MCF 10A (cell line): ENCODE results near the gene PRKG1. TPM values are rescaled to one million over a fixed set of nuclear protein-coding genes. Genes with fewer than 3 reads are reported as not detected.

Source experiments
- BruUV-seq: library from RNA; stranded (reverse); fragments of 400-500 nt; replicated peaks from 2 replicates; lab custom pipeline; 2021; lab: Mats Ljungman, UMichigan
- CTCF ChIA-PET: fragments of 300-600 bp; sonication (Branson Sonifier 250); formaldehyde crosslinking; extraction: SDS; loops from one replicate; lab custom pipeline; 2021; ENCODE audit warnings: antibody characterized with exemption, inconsistent platforms; lab: Yijun Ruan, JAX
- POLR2A ChIA-PET: fragments of 300-600, 350-650 bp; sonication (Branson Sonifier 250); formaldehyde crosslinking; extraction: SDS; loops from one replicate; lab custom pipeline; 2020; ENCODE audit warnings: antibody characterized with exemption, inconsistent platforms; lab: Yijun Ruan, JAX
- DNase-seq: peaks from one replicate; pipeline ENCODE4 v3.0.0-alpha.2; 2018; ENCODE audit not compliant: unreplicated experiment
- H3K27ac Mint-ChIP-seq: one replicate; pipeline ENCODE4 v1.8.0; 2022; ENCODE audit warnings: mild to moderate bottlenecking, low read depth, mixed read lengths; ENCODE audit not compliant: unreplicated experiment
- H3K27me3 Mint-ChIP-seq: one replicate; pipeline ENCODE4 v1.8.0; 2022; ENCODE audit warnings: mixed read lengths; ENCODE audit not compliant: insufficient read depth, unreplicated experiment
- H3K36me3 Mint-ChIP-seq: one replicate; pipeline ENCODE4 v1.8.0; 2022; ENCODE audit warnings: mild to moderate bottlenecking, moderate library complexity, mixed read lengths; ENCODE audit not compliant: insufficient read depth, unreplicated experiment
- H3K4me1 Mint-ChIP-seq: one replicate; pipeline ENCODE4 v1.8.0; 2022; ENCODE audit warnings: mixed read lengths; ENCODE audit not compliant: insufficient read depth, unreplicated experiment
- H3K4me3 Mint-ChIP-seq: one replicate; pipeline ENCODE4 v1.8.0; 2022; ENCODE audit warnings: mild to moderate bottlenecking, moderate library complexity, mixed read lengths; ENCODE audit not compliant: unreplicated experiment
- H3K9me3 Mint-ChIP-seq: one replicate; pipeline ENCODE4 v1.8.0; 2022; ENCODE audit warnings: mixed read lengths; ENCODE audit not compliant: unreplicated experiment
- CTCF ChIP-seq: fragments of 200-600 bp; IDR thresholded peaks from one replicate; pipeline ENCODE4 v1.8.0; 2022; ENCODE audit warnings: antibody characterized with exemption, mild to moderate bottlenecking; ENCODE audit not compliant: unreplicated experiment
- intact Hi-C: fragments of 100-400 bp; cut with micrococcal nuclease; formaldehyde crosslinking; loops from 2 replicates; pipeline ENCODE4 v1.14.1; 2022
- total RNA-seq: library from RNA; stranded (reverse); gene quantifications from 2 replicates; pipeline ENCODE4 v1.2.3, GENCODE V29; 2022

PRKG1 gene
- total RNA-seq, 1 experiment from 2014 or later = 0.09 TPM

DNA sequence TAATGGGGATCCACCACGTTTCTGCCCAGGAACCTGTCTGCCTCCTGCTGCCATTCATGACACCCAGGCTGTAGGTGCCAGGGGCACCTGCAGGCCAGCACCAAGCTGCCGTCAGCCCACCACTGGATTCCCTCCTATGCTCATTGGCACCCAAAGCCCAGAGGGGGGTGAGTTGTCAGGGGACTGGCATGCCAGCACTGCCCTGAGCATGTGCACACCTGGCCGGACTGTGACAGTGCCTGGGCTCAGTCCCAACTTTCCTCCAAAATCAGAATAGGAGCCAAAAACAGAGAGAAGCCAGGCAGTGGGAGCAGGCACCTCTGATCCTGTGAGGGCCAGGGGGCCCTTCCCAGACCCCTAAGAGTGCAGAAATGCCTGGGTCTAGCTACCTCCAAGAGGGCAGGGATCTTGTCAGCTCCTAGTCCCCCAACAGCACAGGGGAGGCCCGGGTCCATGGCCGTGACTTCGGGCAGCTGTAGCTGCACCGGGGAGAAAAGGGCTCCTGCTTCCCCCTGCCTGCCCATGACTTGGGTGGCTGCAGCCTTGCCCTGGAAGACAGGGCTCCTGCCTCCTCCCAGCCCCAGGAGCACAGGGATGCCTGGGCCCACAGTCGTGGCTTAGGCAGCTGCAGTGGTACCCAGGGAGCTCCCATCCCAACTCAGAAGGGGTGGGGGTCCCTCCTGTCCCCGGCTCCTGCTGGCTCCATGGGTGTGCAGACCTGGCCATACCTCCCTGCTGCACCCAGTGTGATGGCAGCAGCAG, 990.0 kb downstream of the PRKG1 start:
- TF ChIP-seq CTCF = no peak

GRCh38 chr10:52066383-52066782, 992.1 kb downstream of the PRKG1 start:
- CTCF ChIA-PET = interaction anchor here (0.6 to 1.1 kb wide), 3 partner anchors 8 to 770 kb away, joined by 3 read pairs; no protein-coding TSS in a partner anchor
- no TSS peak for BruUV-seq
- Mint-ChIP-seq H3K27me3 (peaks cover 15% of the 10 kb centered on the region), H3K27ac (no peak overlapping the region), H3K9me3 (no peaks in the 10 kb centered on the region), H3K4me1 (no peaks in the 10 kb centered on the region), H3K4me3 (no peak overlapping the region), H3K36me3 (peaks cover 4% of the 10 kb centered on the region)
- no peak for DNase-seq
- intact Hi-C loops = no loop called here
- no peak for TF ChIP-seq CTCF
- POLR2A ChIA-PET = no interaction called here

More for the DNA sequence above, 990.0 kb downstream of the PRKG1 start:
- H3K4me3 Mint-ChIP-seq = no peak overlapping the region
- intact Hi-C loops = no loop called here
- H3K27ac Mint-ChIP-seq = no peak overlapping the region
- no peaks in the 10 kb centered on the region for H3K36me3 Mint-ChIP-seq
- no peaks in the 10 kb centered on the region for H3K9me3 Mint-ChIP-seq
- no peaks in the 10 kb centered on the region for H3K4me1 Mint-ChIP-seq
- no TSS peak for BruUV-seq
- H3K27me3 Mint-ChIP-seq = peaks cover 30% of the 10 kb centered on the region
- ChIA-PET POLR2A (no interaction called here), CTCF (interaction anchor here (0.5 to 0.7 kb wide), 3 partner anchors 26 to 678 kb away, joined by 3 read pairs; no protein-coding TSS in a partner anchor)
- no peak for DNase-seq

DNA sequence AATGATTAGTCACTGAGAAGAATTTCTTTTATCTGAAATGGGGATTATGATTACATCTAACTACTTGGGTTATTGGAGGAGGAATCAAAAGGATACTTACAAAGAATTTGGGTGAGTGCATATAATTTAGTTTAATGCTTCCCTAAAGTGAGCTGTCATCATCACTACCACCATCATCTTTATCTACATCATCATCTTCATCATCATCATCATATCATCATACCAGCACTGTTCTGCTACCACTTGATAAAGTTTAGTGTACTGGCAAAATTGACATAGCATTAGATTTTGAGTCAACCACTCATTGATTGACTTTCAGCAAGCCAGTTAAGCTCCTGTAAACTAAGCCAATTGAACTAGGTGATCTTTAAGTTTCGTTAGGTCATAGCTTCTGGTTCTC, 994.2 kb downstream of the PRKG1 start:
- Mint-ChIP-seq H3K27ac (no peak overlapping the region), H3K27me3 (peaks cover 24% of the 10 kb centered on the region), H3K4me3 (no peak overlapping the region), H3K36me3 (peaks cover 4% of the 10 kb centered on the region), H3K4me1 (no peaks in the 10 kb centered on the region), H3K9me3 (no peaks in the 10 kb centered on the region)
- intact Hi-C loops = no loop called here
- no peak for TF ChIP-seq CTCF
- POLR2A ChIA-PET = interaction anchor here (0.7 kb wide), 1 partner anchor 184 kb away, joined by 3 read pairs; no protein-coding TSS in a partner anchor
- DNase-seq = no peak
- CTCF ChIA-PET = interaction anchor here (2.0 kb wide), 1 partner anchor 17 kb away, joined by 6 read pairs; no protein-coding TSS in a partner anchor
- no TSS peak for BruUV-seq

- intact Hi-C loops = no loop called here
- no peaks in the 10 kb centered on the region for H3K4me1 Mint-ChIP-seq
- peaks cover 51% of the 10 kb centered on the region for H3K27me3 Mint-ChIP-seq
- no peak overlapping the region for H3K4me3 Mint-ChIP-seq
- no peaks in the 10 kb centered on the region for H3K9me3 Mint-ChIP-seq
- ChIA-PET CTCF (no interaction called here), POLR2A (interaction anchor here (0.6 kb wide), 1 partner anchor 416 kb away, joined by 3 read pairs; no protein-coding TSS in a partner anchor)
- peaks cover 4% of the 10 kb centered on the region for H3K36me3 Mint-ChIP-seq
- TF ChIP-seq CTCF = no peak
- BruUV-seq = no TSS peak
- DNase-seq = no peak
- no peak overlapping the region for H3K27ac Mint-ChIP-seq
Measured at GRCh38 chr10:52071814-52072213, 997.5 kb downstream of the PRKG1 start.
